Trophoblast cell (in vitro differentiated cells and primary cell): ENCODE measurements around the gene RARB.
A peak's percentile ranks its signal among the peaks of the same experiment; 100 is the strongest.

ENCODE experiments used
- DNase-seq, 2 donors: peaks; one replicate each; pipeline ENCODE4 v3.0.0-alpha.2; 2016
- H2AFZ ChIP-seq: 2 replicates; pipeline ENCODE4 v1.6.1; 2013; ENCODE audit warnings: low read length, moderate library complexity, mild to moderate bottlenecking; ENCODE audit not compliant: insufficient read depth, poor library complexity
- H2AK5ac ChIP-seq: 2 replicates; pipeline ENCODE4 v1.6.1; 2013; ENCODE audit warnings: mild to moderate bottlenecking, low read length
- H2BK120ac ChIP-seq: 2 replicates; pipeline ENCODE4 v1.6.1; 2013; ENCODE audit warnings: low read length, mild to moderate bottlenecking, moderate library complexity; ENCODE audit not compliant: insufficient read depth, poor library complexity
- H2BK12ac ChIP-seq: 2 replicates; pipeline ENCODE4 v1.6.1; 2013; ENCODE audit warnings: mild to moderate bottlenecking, low read length, moderate library complexity
- H2BK5ac ChIP-seq: 2 replicates; pipeline ENCODE4 v1.6.1; 2013; ENCODE audit warnings: low read length, low read depth, moderate library complexity, mild to moderate bottlenecking; ENCODE audit not compliant: poor library complexity
- H3K14ac ChIP-seq: 2 replicates; pipeline ENCODE4 v1.6.1; 2013; ENCODE audit warnings: mild to moderate bottlenecking, low read length
- H3K18ac ChIP-seq: 2 replicates; pipeline ENCODE4 v1.6.1; 2013; ENCODE audit warnings: mild to moderate bottlenecking, low read length
- H3K23ac ChIP-seq: 2 replicates; pipeline ENCODE4 v1.6.1; 2013; ENCODE audit warnings: low read length
- H3K27ac ChIP-seq: 2 replicates; pipeline ENCODE4 v1.5.1; 2013; ENCODE audit warnings: low read depth, mild to moderate bottlenecking, inconsistent platforms, low read length, moderate library complexity
- H3K27me3 ChIP-seq: 2 replicates; pipeline ENCODE4 v1.6.1; 2013; ENCODE audit warnings: inconsistent platforms, mild to moderate bottlenecking, low read length, moderate library complexity; ENCODE audit not compliant: insufficient read depth
- H3K36me3 ChIP-seq, 2 experiments: 1 replicate in 1 of 2; 2 replicates in 1 of 2; pipeline ENCODE4 v1.6.1; 2013; ENCODE audit warnings: low read length in 2 of 2, mild to moderate bottlenecking in 2 of 2, moderate library complexity in 1 of 2; ENCODE audit not compliant: insufficient read depth in 2 of 2, control insufficient read depth in 1 of 2
- H3K4ac ChIP-seq: 2 replicates; pipeline ENCODE4 v1.6.1; 2013; ENCODE audit warnings: low read depth, mild to moderate bottlenecking, low read length, moderate library complexity
- H3K4me1 ChIP-seq, 2 experiments: 1 replicate in 1 of 2; 2 replicates in 1 of 2; pipeline ENCODE4 v1.6.1; 2013; ENCODE audit warnings: low read length in 2 of 2, mild to moderate bottlenecking in 2 of 2, moderate library complexity in 1 of 2; ENCODE audit not compliant: insufficient read depth in 2 of 2, control insufficient read depth in 1 of 2
- H3K4me2 ChIP-seq: 2 replicates; pipeline ENCODE4 v1.6.1; 2013; ENCODE audit warnings: inconsistent platforms, mild to moderate bottlenecking, low read length, moderate library complexity
- H3K4me3 ChIP-seq: 2 replicates; pipeline ENCODE4 v1.5.1; 2013; ENCODE audit warnings: mild to moderate bottlenecking, low read depth, low read length, inconsistent platforms
- H3K79me1 ChIP-seq: one replicate; pipeline ENCODE4 v1.6.1; 2013; ENCODE audit warnings: low read length
- H3K79me2 ChIP-seq: 2 replicates; pipeline ENCODE4 v1.6.1; 2013; ENCODE audit warnings: low read length, mild to moderate bottlenecking; ENCODE audit not compliant: control insufficient read depth, insufficient read depth, poor library complexity
- H3K9ac ChIP-seq: 2 replicates; pipeline ENCODE4 v1.6.1; 2013; ENCODE audit warnings: mild to moderate bottlenecking, low read length
- H3K9me3 ChIP-seq: 2 replicates; pipeline ENCODE4 v1.6.1; 2013; ENCODE audit warnings: low read depth, mild to moderate bottlenecking, control low read depth, inconsistent platforms, low read length; ENCODE audit not compliant: insufficient read depth
- H4K12ac ChIP-seq: 2 replicates; pipeline ENCODE4 v1.6.1; 2013; ENCODE audit warnings: low read depth, mild to moderate bottlenecking, low read length, moderate library complexity
- H4K8ac ChIP-seq: 2 replicates; pipeline ENCODE4 v1.6.1; 2013; ENCODE audit warnings: low read depth, mild to moderate bottlenecking, low read length, moderate library complexity
- H4K91ac ChIP-seq: one replicate; pipeline ENCODE4 v1.6.1; 2013; ENCODE audit warnings: low read depth, mild to moderate bottlenecking, low read length, moderate library complexity
- WGBS: extraction: QIAGEN DNeasy Blood & Tissue Kit; methylation state at CpG from one replicate; pipeline ENCODE4 v1.1.7; 2013; ENCODE audit warnings: missing lambda C conversion rate; ENCODE audit not compliant: insufficient read length, insufficient coverage; ENCODE audit errors: extremely low coverage; 5-methylcytosine and 5-hydroxymethylcytosine counted together

Gene RARB

GRCh38 chr3:25445731-25446130 lies 17.7 kb downstream of the RARB start:
- Histone ChIP-seq H3K4me1 (peaks cover 4 to 18% of the 10 kb centered on the region in 2 experiments), H2AK5ac (no peak overlapping the region), H3K9me3 (no peaks in the 10 kb centered on the region), H4K8ac (no peak overlapping the region), H4K12ac (no peak overlapping the region), H3K79me2 (no peaks in the 10 kb centered on the region), H2BK120ac (no peak overlapping the region), H3K23ac (no peak overlapping the region), H3K79me1 (peaks cover 20% of the 10 kb centered on the region), H3K27ac (no peak overlapping the region), H3K4ac (no peak overlapping the region), H3K36me3 (peaks cover 0 to 2% of the 10 kb centered on the region in 2 experiments), H2BK12ac (no peak overlapping the region), H3K9ac (no peak overlapping the region), H2BK5ac (no peak overlapping the region), H3K14ac (no peak overlapping the region), H2AFZ (no peak overlapping the region), H3K4me2 (no peak overlapping the region), H4K91ac (no peak overlapping the region), H3K4me3 (no peak overlapping the region), H3K18ac (no peak overlapping the region), H3K27me3 (no peaks in the 10 kb centered on the region)
- no peak for DNase-seq
- WGBS = no CpG with 5 or more reads among the region's 4 CpGs

GRCh38 chr3:25447285-25447684 lies 19.2 kb downstream of the RARB start:
- no peak overlapping the region for H2AFZ ChIP-seq
- H2BK12ac ChIP-seq = peak overlapping the region; percentile 55
- no peak overlapping the region for H3K23ac ChIP-seq
- no peak overlapping the region for H3K4ac ChIP-seq
- H3K79me2 ChIP-seq = no peaks in the 10 kb centered on the region
- H3K27me3 ChIP-seq = no peaks in the 10 kb centered on the region
- peak overlapping the region; percentile 4 for H2BK5ac ChIP-seq
- no peak overlapping the region for H3K27ac ChIP-seq
- peaks cover 20% of the 10 kb centered on the region for H3K79me1 ChIP-seq
- no peak overlapping the region for H3K4me3 ChIP-seq
- H4K8ac ChIP-seq = peak overlapping the region; percentile 26
- WGBS = no CpG with 5 or more reads among the region's 3 CpGs
- no peak overlapping the region for H3K4me2 ChIP-seq
- peak overlapping the region; percentile 50 for H4K91ac ChIP-seq
- H3K9ac ChIP-seq = no peak overlapping the region
- H2AK5ac ChIP-seq = no peak overlapping the region
- peak overlapping the region; percentile 56 for H2BK120ac ChIP-seq
- H3K18ac ChIP-seq = no peak overlapping the region
- no peak for DNase-seq
- no peak overlapping the region for H4K12ac ChIP-seq
- H3K14ac ChIP-seq = peak overlapping the region; percentile 8
- H3K4me1 ChIP-seq = peaks cover 4 to 18% of the 10 kb centered on the region in 2 experiments
- no peaks in the 10 kb centered on the region for H3K9me3 ChIP-seq
- no peaks in the 10 kb centered on the region for H3K36me3 ChIP-seq

- peaks cover 4 to 15% of the 10 kb centered on the region in 2 experiments for H3K4me1 ChIP-seq
- H3K9ac ChIP-seq = no peak overlapping the region
- H3K14ac ChIP-seq = no peak overlapping the region
- H4K91ac ChIP-seq = no peak overlapping the region
- no peak overlapping the region for H2BK5ac ChIP-seq
- H3K4me2 ChIP-seq = no peak overlapping the region
- H2AFZ ChIP-seq = no peak overlapping the region
- no peak overlapping the region for H3K23ac ChIP-seq
- H2AK5ac ChIP-seq = no peak overlapping the region
- H3K36me3 ChIP-seq = no peaks in the 10 kb centered on the region
- no peaks in the 10 kb centered on the region for H3K27me3 ChIP-seq
- no peak overlapping the region for H4K12ac ChIP-seq
- H2BK12ac ChIP-seq = peak overlapping the region; percentile 73
- H3K27ac ChIP-seq = no peak overlapping the region
- no peaks in the 10 kb centered on the region for H3K9me3 ChIP-seq
- H3K4me3 ChIP-seq = no peak overlapping the region
- no peak for DNase-seq
- H4K8ac ChIP-seq = no peak overlapping the region
- H3K79me2 ChIP-seq = no peaks in the 10 kb centered on the region
- H3K79me1 ChIP-seq = peaks cover 18% of the 10 kb centered on the region
- no peak overlapping the region for H3K18ac ChIP-seq
- no peak overlapping the region for H3K4ac ChIP-seq
- H2BK120ac ChIP-seq = no peak overlapping the region
- no CpG with 5 or more reads among the region's 3 CpGs for WGBS
These were observed 19.9 kb downstream of the RARB start for GRCh38 chr3:25447925-25448324.

GRCh38 chr3:25448750-25449692 lies 21.0 kb downstream of the RARB start:
- Histone ChIP-seq H3K4me3 (no peak overlapping the region), H3K9ac (no peak overlapping the region), H3K79me2 (no peaks in the 10 kb centered on the region), H3K4me1 (peaks cover 4 to 20% of the 10 kb centered on the region in 2 experiments), H3K27ac (peak overlapping the region; percentile 54), H4K8ac (peak overlapping the region; percentile 1), H2BK5ac (peak overlapping the region; percentile 5), H2BK12ac (peak overlapping the region; percentile 6), H3K23ac (no peak overlapping the region), H2BK120ac (peak overlapping the region; percentile 2), H3K79me1 (peaks cover 24% of the 10 kb centered on the region), H4K12ac (no peak overlapping the region), H2AFZ (peak overlapping the region; percentile 0), H2AK5ac (no peak overlapping the region), H3K4me2 (no peak overlapping the region), H3K27me3 (no peaks in the 10 kb centered on the region), H3K4ac (peak overlapping the region; percentile 33), H4K91ac (peak overlapping the region; percentile 16), H3K9me3 (no peaks in the 10 kb centered on the region), H3K18ac (peak overlapping the region; percentile 51), H3K36me3 (no peaks in the 10 kb centered on the region), H3K14ac (peak overlapping the region; percentile 43)
- no peak for DNase-seq
- WGBS = no CpG with 5 or more reads among the region's 11 CpGs
